GM12801 (cell line): Measurements from ENCODE around the gene CEP250.

ENCODE experiments used
- TF ChIP-seq, protein P1 (sequence below): IDR thresholded peaks from one replicate; pipeline ENCODE4 v1.5.1; 2011; ENCODE audit warnings: control low read depth; ENCODE audit not compliant: insufficient read length; ENCODE audit errors: extremely low read depth

Gene CEP250

DNA sequence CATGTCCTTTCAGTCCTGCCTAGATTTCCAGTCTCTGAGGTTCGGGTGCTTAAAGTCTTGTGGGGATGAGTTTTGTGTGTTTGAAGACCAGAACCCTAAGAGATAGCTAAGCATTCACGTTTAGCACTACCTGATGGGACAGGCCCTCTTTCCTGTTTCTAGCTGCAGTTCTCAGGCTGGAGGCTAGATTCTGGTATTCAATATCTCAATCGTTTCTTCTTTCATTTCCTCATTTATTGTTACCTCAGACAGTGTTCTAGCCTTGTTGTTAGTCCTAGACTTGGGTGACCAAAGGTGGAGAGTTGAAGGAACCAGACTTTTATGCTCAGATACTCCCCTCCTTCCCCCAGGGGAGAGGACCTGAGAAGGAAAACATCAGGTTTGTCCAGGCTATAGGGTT lies 16.8 kb downstream of the CEP250 start:
- TF ChIP-seq, protein P1, sequence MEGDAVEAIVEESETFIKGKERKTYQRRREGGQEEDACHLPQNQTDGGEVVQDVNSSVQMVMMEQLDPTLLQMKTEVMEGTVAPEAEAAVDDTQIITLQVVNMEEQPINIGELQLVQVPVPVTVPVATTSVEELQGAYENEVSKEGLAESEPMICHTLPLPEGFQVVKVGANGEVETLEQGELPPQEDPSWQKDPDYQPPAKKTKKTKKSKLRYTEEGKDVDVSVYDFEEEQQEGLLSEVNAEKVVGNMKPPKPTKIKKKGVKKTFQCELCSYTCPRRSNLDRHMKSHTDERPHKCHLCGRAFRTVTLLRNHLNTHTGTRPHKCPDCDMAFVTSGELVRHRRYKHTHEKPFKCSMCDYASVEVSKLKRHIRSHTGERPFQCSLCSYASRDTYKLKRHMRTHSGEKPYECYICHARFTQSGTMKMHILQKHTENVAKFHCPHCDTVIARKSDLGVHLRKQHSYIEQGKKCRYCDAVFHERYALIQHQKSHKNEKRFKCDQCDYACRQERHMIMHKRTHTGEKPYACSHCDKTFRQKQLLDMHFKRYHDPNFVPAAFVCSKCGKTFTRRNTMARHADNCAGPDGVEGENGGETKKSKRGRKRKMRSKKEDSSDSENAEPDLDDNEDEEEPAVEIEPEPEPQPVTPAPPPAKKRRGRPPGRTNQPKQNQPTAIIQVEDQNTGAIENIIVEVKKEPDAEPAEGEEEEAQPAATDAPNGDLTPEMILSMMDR: no peak

DNA sequence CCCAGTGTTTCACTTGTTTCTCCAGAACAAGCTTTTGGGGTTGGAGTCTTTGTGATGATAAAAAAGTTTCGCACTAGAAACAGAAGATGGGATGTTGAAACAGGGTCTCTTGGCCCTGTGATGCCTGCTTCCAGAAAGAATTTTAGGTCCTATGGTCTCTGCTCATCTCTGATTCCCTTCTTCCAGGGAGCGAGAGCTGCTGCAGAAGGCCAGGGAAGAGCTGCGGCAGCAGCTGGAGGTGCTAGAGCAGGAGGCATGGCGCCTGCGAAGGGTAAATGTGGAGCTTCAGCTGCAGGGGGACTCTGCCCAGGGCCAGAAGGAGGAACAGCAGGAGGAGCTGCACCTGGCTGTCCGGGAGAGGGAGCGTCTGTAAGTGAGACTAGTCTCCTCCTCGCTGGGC lies 18.3 kb downstream of the CEP250 start:
- TF ChIP-seq, protein P1: no peak

- TF ChIP-seq, protein P1: no peak
Observed at GRCh38 chr20:35474303-35474871, 19.0 kb downstream of the CEP250 start.

DNA sequence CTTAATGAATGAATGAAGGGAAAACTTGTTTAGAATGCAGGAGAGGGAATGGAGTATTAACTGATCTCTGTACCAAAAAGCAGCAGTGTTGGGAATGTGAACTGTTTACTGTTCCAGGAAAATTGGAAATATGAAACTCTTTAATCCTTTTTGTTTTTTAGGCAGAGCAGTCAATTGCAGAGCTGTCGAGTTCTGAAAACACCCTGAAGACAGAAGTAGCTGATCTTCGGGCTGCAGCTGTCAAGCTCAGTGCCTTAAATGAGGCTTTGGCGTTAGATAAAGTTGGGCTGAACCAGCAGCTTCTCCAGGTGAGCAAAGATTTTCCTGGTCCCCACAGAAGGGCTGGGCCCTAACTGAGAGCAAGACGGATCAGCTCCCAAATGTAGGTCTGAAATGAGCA lies 20.9 kb downstream of the CEP250 start:
- TF ChIP-seq, protein P1: no peak

DNA sequence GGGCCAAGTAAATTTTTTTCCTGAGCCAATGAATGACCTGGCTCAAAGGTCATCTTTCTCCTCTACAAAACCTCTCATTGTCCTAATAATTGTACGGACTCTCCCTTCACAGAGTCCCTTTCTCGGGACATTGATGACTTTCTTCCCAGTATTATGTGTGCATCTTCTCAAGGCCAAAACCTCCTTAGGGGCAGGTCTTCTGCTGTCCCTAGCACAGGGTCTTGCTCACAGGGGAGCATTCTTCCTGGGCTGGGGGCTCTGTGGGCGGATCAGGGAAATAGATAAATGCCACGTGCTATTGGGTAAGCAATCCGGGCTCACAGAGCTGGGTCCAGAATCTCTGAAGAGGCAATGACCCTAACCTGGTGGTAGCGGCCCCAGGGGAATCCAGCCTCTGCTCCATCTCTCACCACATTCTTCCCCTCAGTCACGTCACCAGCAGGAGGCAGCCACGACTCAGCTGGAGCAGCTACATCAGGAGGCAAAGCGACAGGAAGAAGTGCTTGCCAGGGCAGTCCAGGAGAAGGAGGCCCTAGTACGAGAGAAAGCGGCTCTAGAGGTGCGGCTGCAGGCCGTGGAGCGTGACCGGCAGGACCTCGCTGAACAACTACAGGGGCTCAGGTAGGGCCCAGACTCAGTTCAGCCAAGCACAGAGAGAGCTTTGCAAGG lies 23.5 kb downstream of the CEP250 start:
- TF ChIP-seq, protein P1: no peak

- TF ChIP-seq, protein P1: no peak
Observed at GRCh38 chr20:35479798-35480197, 24.4 kb downstream of the CEP250 start.

DNA sequence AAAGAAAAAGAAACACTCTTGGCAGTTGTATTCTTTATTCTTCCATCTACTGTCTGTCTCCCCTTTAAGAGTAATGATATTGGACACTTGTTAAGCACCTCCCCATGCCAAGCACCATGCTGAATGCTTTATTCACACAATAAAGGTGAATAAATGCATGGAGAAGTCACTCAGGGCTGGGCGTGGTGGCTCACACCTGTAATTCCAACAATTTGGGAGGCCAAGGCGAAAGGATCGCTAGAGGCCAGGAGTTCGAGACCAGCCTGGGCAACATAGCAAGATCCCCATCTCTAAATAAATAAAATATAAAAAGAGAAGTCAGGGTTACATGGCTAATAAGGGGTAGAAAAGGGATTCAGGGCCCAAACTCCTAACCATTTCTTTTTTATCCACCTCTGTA lies 32.1 kb downstream of the CEP250 start:
- TF ChIP-seq, protein P1: no peak

DNA sequence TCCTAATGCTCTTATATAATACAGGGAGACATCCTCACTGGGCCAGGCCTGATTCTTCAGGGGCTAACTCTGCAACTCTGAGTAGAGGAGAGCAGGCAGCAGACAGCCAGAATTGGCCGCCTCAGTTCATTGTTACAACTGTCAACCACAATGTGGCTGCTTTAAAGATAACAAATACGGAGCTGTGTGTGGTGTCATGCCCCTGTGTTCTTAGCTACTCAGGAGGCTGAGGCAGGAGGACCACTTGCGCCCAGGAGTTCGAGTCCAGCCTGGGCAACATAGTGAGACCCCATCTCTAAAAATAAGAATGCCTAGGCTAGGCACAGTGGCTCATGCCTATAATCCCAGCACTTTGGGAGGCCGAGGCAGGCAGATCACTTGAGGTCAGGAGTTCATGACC lies 34.3 kb downstream of the CEP250 start:
- TF ChIP-seq, protein P1: no peak
